GM18498 (cell line): ENCODE results near the gene NUDT6.
A peak's percentile ranks its signal among the peaks of the same experiment; 100 is the strongest.
"Not testable (repeated sequence)": the region's sequence is repeated elsewhere in the genome, so short reads cannot be mapped to it uniquely, and the experiment has no call there.

ENCODE experiments used
- ATAC-seq: cut with Tn5 transposase; IDR thresholded peaks from one replicate; pipeline ENCODE4 v1.9.1; 2021; ENCODE audit warnings: mild to moderate bottlenecking, moderate library complexity; ENCODE audit not compliant: unreplicated experiment

The NUDT6 gene

DNA sequence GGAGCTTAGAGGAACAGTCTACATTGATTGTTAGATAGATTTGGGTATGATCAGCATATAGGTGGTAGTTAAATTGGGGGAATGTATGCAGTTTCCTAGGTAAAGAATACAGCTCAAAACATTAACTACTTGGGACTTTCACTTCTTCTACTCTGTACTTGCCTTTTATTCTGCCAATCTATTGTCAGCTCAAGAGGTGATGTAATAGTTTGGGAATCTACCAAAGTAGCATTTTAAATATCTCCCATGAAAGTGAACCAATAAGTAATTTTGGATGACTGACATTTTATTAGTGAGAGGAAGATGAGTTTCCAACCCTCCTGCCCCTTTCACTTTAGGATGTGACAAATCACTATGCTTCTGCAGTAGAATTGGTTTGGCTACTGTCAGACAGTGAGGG lies 43.4 kb downstream of the NUDT6 start:
- no peak for ATAC-seq

DNA sequence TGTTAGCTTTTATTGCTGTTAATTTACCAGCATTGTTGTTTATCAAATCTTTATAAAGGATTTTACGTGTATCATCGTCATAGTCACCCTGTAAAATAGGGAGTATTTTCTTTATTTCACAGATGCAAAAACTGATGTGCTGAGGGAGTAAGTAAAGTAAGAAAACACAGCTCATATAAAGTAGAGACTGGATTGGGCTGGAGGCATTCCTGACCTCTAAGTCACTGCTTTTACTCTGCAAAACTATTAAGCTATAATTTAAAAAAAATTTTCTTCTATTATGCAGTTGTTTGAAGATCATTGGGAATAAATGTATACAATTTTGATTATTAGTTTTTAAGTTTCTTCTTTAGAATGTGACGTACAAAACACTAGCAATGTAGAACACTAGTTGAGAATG lies 45.9 kb downstream of the NUDT6 start:
- ATAC-seq = no peak

DNA sequence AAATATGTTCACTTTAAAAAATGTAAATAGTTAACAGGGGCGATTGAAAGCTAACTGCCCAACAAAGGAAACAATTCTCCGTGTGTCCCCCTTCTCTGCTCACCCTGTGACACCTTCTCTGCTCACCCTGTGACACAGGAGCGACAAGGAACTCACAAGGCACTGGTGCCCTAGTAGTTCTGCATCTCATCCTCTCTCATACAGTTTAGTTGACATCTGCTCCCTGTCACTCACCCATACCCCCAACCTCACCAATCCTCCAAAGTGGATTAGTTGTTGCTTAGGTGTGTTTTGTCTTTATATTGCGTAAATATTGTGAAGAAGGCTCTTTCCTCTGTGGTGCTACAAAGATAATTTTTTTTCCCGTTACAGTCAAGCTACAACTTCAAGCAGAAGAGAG lies 46.4 kb downstream of the NUDT6 start:
- ATAC-seq = no peak

DNA sequence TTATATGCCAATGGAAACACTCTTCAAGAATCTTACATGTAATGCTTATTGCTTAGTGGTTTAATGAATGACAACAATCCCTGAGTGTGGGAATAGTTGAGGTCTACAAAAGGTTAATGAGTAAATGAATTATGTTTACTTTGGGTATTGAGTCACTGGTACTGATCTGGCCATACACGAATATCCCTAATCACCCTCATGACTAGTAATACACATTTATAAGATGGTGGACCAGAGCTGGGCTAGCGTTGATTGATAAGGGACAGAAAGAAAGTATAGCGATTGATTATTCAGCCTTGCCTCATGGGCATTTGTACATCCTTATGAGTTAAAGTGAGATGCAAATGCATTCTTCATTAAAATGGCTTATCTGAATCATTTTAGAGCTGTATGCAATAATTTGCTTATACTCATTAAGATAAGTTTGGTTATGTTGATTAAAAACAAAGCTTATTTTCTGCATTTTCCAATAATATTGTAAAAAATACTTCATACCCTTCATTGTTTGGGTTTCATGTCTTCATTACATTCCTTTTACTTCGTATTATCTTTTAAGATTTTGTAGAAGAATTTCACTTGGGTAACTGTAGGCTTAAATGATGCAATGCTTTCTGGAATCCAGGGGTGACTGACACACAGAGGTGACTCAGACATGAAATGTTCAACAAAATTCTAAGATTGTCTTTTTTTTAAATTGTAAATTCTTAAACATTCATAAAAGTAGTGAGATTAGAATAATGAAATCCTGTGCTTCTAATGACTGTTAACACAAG lies 48.4 kb downstream of the NUDT6 start:
- ATAC-seq = no peak

DNA sequence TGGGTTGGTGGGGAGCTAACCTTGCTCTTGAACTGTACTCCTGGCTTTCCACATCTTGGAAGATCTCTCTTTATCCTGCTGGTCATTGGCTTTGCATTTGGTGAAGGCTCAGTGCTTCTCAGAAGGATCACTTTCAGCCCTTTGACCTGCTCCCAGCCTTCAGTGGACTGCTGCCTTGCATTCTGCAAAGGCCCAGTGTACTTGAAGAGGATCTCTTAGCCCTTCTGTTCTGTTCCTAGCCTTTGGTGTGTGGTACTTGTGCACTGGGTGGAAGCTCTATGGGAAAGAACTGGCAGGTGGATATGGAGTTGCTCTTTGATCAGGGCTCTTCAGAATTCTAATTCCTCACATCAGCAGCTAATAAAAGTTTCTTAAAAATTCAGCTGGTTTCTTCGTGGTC lies 49.3 kb downstream of the NUDT6 start:
- ATAC-seq = no peak

DNA sequence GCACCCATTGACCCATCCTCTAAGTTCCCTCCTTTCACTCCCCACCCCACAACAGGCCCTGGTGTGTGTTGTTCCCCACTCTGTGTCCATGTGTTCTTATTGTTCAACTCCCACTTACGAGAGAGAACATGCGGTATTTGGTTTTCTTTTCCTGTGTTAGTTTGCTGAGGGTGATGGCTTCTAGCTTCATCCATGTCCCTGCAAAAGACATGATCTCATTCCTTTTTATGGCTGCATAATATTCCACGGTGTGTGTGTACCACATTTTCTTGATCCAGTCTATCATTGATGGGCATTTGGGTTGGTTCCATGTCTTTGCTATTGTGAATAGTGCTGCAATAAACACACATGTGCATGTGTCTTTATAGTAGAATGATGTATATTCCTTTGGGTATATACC lies 54.2 kb downstream of the NUDT6 start:
- not testable (repeated sequence) for ATAC-seq

DNA sequence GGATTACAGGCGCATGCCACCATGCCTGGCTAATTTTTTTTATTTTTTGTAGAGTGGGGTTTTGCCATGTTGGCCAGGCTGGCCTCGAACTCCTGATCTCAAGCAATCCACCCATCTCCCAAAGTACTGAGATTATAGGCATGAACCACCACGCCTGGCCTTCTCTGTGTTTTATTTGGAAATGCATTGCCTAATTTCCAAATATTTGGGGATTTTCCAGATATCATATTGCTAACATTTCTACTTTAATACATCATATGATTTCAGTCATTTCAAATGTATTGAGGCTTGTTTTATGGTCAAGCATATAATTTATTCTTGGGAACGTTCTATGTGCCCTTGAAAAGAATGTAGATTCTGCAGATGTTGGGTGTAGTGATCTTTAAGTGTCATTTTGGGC lies 57.0 kb downstream of the NUDT6 start:
- no peak for ATAC-seq

DNA sequence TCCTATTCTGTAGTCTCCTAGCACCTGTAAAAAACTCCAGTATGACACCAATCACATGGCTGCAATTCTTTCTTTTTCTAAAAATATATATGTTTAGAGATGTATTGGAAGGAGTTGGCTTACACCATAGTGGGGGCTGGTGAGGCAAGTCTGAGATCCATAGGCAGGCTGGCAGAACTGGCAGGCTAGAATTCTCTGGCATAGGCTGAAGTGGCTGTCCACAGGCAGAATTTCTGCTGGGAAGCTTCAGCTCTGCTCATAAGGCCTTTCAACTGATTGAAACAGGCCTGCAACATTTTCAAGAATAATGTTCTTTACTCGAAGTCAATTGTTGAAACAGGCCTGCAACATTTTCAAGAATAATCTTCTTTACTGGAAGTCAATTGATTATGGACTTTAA lies 58.8 kb downstream of the NUDT6 start:
- no peak for ATAC-seq

DNA sequence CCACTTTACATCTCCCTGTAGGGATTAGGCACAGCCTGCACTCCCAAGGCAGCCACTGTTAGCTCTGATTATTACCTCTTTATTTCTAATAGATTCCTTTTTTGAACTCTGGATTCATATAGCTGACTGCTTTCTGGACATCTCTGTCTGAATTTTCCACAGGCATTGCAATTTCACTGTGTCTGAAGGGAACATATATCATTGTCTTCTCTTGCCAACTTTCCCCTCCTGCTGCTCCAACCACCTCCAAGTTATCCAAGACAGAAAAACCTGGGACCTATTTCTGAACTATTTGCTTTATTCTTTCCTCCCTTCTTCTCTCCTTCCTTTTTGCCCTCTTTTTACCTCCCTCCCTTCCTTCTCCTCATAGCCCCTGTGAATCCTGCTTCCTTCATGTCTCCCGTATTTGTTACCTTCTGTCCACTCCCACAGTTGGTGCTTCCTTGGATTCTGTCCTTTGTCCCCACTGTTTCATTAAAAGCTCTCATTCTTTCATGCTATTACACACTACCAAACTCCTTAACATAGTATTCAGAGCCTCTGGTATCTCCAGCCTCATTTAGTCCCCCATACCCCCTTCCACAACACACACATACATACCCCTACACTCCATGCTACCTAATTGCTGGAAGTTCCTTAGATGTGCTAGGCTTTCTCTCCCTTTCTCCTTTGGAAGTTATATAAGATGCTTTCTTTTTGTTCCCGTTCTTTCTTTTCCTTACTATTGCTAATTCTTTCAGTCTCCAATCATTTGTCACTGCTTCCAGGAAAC lies 61.0 kb downstream of the NUDT6 start:
- ATAC-seq = no peak

DNA sequence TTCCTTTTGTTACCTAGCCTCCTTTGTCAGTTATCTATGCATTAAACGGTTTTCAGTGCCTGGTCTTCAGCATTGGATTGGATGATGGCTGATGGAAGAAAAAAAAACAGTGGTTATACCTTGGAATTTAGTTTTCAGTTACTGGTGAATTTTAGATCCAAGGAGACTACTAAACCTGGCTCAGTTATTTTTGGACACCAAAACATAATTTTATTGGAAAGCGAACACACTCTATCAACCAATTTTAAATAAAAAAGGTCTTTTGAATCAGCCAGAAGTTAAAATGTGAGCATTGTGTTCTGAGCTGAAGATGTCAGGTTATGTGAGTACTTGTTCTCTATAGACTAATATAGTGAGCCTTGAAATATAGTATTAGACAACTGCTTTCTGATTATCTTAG lies 63.7 kb downstream of the NUDT6 start:
- no peak for ATAC-seq

DNA sequence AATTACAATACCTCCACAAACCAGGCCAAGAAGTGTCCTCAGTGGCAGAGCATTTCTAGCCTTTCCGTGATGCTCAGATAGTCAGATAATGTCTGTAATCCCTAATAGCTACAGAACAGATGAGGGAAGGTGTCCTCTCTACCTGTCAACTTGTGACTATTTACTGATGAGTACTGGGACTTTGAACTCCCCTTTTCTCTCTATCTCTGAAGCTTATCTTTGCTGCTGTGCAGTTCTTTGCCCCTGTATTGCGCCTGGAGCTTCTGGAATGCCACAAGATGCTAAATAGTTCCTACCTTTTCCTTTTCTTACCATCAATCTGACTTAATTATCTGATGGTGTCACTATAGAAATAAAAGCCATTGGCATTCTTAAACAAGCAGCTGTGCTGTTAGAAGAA lies 65.2 kb downstream of the NUDT6 start:
- ATAC-seq = no peak

DNA sequence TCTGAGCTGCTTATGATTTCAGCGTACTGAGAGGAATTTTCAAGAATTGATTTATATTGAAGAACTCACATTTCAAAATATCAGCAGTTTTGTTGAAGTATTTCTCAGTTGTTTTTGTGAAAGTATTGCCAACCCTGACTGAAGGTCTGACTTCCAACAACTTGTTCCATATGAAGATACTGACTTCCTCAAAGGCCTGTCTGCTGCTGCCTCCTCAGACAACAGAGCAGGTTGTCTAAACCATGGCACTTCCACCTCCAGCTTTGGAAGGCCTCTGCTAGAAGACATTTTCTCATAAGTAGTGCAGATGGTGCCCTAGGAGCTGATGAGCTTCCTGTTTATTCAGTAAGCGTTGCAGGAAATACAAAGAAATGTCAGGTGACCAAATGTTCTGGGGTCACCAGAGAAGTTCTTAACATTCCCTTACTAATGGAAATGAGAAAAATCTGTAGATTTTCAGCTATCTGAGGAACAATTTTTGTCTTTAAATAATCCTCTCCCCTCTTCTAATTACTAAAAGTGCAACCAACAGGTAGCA lies 67.0 kb downstream of the NUDT6 start:
- no peak for ATAC-seq

DNA sequence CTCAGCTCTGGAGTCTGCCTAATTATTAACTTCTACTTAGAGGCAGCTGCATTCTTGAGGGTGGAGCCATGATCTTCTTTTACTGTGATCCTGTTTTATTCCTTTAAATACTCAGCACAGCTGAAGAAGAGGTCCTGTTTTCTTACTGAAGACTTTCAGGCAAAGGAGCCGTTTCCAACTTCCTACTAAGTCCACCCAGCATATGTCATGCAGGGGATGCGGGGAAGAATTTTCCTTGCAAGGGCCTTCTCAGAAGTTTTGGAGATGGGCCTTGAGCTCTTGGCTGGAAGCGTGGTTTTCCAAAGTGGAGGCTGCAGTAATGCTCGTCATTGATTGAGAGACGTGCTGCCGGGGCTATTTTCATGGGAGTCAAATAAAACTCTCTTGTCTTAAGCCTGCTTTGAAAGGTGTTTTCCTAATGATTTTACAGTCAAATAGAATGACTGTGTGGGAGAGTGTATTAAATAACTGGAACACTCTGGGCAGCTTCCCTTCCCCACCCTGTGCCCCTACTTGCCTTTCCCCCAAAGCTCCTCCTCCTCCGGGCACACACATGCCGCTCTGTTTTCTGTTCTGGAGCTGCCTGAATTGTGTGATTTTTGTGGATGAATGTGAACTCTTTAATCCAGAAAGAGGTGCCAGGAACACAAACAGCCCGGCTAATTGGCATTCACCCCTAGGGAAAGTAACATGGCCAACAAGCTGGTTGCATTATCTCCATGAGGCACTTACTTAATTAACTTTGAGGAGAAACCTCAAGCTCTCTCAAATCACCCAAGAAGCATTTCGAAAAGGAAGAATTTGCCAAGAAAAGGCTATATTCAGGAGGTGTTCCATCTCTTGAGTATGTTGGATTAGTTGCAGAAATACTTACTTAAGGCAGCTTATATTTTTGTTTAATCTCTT lies 67.7 kb downstream of the NUDT6 start:
- ATAC-seq = no peak

DNA sequence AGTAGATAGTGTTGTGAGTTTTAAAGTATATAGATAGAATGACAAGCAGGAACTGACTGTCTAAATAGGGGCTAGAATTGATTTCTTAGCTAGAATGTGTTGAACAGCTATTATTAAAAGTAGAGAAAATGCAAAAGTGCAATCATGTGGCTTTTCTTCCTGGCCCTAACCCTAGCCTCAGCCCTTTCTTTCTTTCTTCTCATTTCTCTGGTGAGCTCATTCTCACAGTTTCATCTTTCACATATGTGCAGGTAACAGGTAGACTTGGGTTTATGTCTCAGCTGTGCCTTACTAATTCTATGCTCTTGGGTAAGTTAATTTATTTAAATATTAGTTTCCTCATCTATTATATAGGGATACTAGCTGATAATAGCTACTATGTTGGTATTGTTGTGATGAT lies 70.8 kb downstream of the NUDT6 start:
- ATAC-seq = peak; percentile 58

DNA sequence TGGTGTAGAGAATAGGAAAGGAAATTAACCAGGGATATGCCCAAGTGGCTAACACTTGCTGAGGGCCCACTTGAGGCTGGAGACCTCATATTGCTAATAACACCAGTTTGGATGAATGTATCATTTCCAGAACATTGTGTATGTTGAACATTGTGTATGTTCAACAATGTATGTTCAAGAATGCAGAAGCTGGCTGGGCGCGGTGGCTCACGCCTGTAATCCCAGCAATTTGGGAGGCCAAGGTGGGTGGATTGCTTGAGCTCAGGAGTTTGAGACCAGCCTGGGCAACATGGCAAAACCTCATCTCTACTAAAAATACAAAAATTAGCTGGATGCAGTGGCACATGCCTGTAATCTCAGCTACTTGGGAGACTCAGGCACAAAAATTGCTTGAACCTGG lies 72.6 kb downstream of the NUDT6 start:
- not testable (repeated sequence) for ATAC-seq

DNA sequence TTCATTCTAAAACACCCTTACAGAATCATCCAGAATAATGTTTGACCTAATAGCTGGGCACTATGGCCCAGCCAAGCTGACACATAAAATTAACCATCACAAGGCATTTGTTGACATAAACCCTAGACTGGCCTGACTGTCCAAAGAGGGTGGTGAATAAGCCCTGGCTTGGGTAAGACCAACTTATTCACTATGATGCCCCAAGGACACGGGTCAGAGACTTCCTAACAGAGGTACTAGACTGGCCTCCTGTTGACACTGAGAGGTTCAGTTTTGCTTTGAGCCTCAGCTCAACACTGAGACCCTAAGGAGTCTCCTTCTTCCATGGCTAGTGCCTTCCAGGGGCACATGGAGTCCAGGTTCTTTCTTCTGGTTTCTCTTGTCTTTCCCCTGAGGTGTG lies 74.5 kb downstream of the NUDT6 start:
- ATAC-seq = no peak

DNA sequence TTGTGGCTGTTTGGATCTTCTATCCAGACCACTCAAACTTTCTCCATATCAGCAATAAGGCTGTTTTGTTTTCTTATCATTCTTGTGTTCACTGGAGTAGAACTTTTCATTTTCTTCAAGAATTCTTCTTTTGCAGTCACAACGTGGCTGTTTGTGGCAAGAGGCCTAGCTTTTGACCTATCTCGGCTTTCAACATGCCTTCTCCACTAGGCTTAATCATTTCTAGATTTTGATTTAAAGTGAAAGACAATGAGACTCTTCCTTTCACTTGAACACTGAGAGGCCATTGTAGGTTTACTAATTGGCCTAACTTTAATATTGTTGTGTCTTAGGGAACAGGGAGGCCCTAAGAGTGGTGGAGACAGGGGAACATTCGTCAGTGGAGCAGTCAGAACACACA lies 76.6 kb downstream of the NUDT6 start:
- peak; percentile 71 for ATAC-seq

DNA sequence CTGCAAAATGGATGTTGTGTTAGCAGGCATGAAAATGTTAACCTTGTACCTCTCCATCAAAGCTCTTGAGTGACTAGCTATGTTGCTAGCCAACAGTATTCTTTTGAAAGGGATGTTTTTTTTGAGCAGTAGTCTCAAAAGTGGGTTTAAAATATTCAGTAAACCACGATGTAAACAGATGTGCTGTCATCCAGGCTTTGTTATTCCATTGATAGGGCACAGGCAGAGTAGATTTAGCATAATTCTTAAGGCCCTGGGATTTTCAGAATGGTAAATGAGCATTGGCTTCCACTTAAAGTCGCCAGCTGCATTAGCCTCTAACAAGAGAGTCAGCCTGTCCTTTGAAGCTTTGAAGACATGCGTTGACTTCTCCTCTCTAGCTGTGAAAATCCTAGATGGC lies 77.3 kb downstream of the NUDT6 start:
- no peak for ATAC-seq

DNA sequence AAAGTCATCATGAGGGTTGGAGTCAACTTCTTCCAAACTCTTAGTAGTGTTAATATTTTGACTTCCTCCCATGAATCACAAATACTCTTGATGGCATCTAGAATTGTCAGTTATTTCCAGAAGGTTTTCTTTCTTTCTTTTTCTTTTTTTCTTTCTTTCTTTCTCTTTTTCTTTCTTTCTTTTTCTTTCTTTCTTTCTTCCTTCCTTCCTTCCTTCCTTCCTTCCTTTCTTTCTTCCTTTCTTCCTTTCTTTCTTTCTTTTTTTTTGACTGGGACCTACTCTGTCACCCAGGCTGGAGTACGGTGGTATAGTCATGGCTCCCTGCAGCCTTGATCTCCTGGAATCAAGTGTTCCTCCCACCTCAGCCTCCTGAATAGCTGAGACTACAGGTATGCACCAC lies 78.0 kb downstream of the NUDT6 start:
- ATAC-seq = not testable (repeated sequence)

DNA sequence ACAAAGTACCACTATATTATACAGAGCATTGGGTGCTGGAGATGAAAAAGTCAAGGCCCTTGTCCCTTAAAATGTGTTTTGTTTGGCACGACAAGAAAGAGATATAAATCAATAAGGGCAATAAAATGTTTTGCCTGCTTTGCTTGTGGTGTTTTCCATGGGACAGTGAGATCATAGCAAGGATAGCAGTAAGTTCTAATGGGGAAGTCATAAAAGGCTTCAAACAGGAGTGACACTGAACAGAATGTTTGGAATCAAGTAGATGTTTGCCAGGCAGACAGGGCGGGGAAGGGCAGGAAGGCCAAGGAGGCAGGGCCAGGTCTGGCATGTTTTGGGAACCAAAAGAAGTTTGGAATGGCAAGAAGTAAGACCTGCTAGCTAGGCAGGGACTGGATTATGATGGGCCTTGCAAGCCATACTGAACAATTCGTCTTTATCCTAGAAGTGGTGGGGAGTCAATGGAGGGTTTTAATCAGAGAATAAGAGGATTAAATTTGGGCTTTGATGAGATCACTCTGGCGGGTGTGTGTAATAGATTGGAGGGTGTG lies 79.3 kb downstream of the NUDT6 start:
- ATAC-seq = no peak
